Measurements from ENCODE around the gene CIB4.
A peak's percentile ranks its signal among the peaks of the same experiment; 100 is the strongest.

Gene CIB4

DNA sequence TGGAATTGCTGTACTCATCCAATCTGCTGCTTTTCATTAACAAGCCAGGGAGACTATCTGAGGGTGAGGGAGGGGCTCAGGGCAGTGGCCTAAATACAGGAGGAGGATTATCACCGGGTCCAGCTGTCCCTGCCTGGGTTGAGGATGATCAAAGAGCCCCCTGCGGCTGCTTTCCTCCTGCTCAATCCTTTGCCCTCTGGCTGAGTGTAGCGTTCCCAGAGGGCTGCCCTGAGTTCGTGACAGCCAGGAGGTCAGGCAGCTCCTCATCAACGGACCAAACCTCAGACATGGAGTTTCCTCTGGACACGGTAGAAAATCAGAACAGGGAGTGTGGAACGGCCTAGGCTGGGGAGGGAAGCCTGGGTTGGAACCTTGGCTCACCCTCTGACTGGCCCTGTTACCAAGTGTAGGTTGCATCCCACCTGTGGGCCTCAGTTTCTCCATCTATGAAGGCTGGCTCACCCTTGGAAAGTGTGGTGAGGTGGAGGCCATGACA lies 23.5 kb downstream of the CIB4 start:
- Histone ChIP-seq H3K4me1 (ENCODE audit: control insufficient read depth in 5 of 5, insufficient read depth in 5 of 5, low read length in 5 of 5) (peaks cover 0 to 32% (median 24%) of the 10 kb centered on the region in 5 donors), H3K36me3 (ENCODE audit: control insufficient read depth in 5 of 5, insufficient read depth in 5 of 5, low read length in 5 of 5) (no peaks in the 10 kb centered on the region), H3K9me3 (ENCODE audit: control insufficient read depth in 5 of 5, low read length in 5 of 5) (peaks cover 0 to 3% (median 0%) of the 10 kb centered on the region in 5 donors), H3K9ac (ENCODE audit: low read length in 5 of 5) (no peak overlapping the region), H3K27ac (ENCODE audit: low read depth, low read length) (no peak overlapping the region), H3K27me3 (ENCODE audit: control insufficient read depth in 5 of 5, insufficient read depth in 4 of 5, low read length in 5 of 5) (peaks cover 0 to 28% (median 26%) of the 10 kb centered on the region in 5 donors), H3K4me3 (ENCODE audit: low read depth in 1 of 5, low read length in 5 of 5) (no peak overlapping the region)

GRCh38 chr2:26616706-26617587 lies 24.2 kb downstream of the CIB4 start:
- Histone ChIP-seq H3K4me3 (ENCODE audit: low read depth in 1 of 5, low read length in 5 of 5) (no peak overlapping the region), H3K9ac (ENCODE audit: low read length in 5 of 5) (no peak overlapping the region), H3K4me1 (ENCODE audit: control insufficient read depth in 5 of 5, insufficient read depth in 5 of 5, low read length in 5 of 5) (peaks cover 0 to 39% (median 26%) of the 10 kb centered on the region in 5 donors), H3K27ac (ENCODE audit: low read depth, low read length) (no peak overlapping the region), H3K27me3 (ENCODE audit: control insufficient read depth in 5 of 5, insufficient read depth in 4 of 5, low read length in 5 of 5) (peaks cover 0 to 28% (median 26%) of the 10 kb centered on the region in 5 donors), H3K9me3 (ENCODE audit: control insufficient read depth in 5 of 5, low read length in 5 of 5) (peaks cover 0 to 3% (median 0%) of the 10 kb centered on the region in 5 donors), H3K36me3 (ENCODE audit: control insufficient read depth in 5 of 5, insufficient read depth in 5 of 5, low read length in 5 of 5) (no peaks in the 10 kb centered on the region)

DNA sequence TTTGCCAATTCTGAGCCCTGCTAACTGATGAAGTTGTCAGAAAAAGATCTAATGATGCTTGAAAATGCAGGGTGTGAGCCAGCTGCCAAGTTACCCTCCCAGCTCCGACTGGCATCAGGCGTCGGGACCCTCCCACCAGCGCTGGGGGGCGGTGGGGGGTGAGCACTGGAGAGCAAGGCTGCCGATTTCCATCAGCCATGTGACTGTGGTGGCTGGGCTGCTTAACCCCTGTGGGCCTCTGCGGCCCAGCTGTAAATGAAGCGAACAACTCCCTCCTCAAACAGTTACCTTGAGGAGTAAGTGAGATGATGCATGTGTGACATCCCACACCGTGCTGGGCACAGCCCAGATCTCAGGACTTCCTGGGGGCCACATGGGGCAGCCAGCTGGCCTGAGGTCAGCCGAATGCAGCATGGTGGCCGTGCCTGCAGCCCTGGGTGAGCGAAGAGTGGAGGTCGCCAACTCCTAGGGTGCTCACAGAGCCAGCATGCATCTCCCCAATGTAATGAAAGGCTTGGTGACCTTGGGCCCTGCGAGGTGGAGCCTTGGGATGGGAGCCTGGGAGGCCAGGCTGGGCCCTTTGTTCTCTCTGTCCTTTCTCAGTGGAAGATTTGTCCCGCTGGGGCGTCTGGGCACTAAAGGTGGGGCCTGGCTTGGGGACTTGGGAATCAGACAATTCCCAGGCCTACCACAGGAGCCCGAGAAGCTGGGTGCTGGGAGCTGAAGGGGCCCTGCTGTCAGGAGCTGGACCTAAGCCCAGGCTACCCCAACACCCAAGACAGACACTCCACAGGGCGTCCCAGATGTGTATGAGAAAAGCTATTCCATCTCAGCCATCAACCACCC lies 25.1 kb downstream of the CIB4 start:
- Histone ChIP-seq H3K27me3 (ENCODE audit: control insufficient read depth in 5 of 5, insufficient read depth in 4 of 5, low read length in 5 of 5) (peaks cover 0 to 28% (median 26%) of the 10 kb centered on the region in 5 donors), H3K36me3 (ENCODE audit: control insufficient read depth in 5 of 5, insufficient read depth in 5 of 5, low read length in 5 of 5) (no peaks in the 10 kb centered on the region)

DNA sequence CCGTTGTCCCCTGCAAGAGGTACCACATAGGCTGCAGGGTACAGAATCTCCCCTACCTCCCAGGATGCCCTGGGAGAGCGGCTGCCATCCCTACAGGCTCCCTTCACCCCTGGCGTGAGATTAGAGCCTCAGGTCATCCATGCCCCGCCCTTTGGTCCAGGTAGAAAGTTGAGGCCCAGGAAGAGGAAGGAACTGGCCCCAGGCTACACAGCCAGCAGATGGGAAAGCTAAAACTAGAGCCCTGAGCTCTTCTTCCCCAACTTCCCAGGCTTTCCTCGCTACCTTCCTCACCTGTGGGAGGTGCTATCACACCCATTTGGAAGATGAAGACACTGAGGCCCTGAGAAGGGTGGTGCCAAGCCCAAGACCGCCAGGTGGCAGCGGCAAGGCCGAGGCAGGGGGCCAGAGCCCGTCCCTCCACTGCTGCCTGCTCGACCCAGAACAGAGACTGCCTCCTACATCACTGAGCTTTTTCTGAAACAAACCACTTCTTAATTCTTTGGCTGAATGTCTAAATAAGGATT lies 25.8 kb downstream of the CIB4 start:
- no peak overlapping the region for H3K27ac ChIP-seq (ENCODE audit: low read depth, low read length)

More for the DNA sequence above, 25.1 kb downstream of the CIB4 start:
- H3K9ac ChIP-seq (ENCODE audit: low read length in 5 of 5) = no peak overlapping the region
- no peak overlapping the region for H3K27ac ChIP-seq (ENCODE audit: low read depth, low read length)
- no peak overlapping the region for H3K4me3 ChIP-seq (ENCODE audit: low read depth in 1 of 5, low read length in 5 of 5)
- no peaks in the 10 kb centered on the region for H3K9me3 ChIP-seq (ENCODE audit: control insufficient read depth in 5 of 5, low read length in 5 of 5)
- peaks cover 0 to 40% (median 26%) of the 10 kb centered on the region in 5 donors for H3K4me1 ChIP-seq (ENCODE audit: control insufficient read depth in 5 of 5, insufficient read depth in 5 of 5, low read length in 5 of 5)

DNA sequence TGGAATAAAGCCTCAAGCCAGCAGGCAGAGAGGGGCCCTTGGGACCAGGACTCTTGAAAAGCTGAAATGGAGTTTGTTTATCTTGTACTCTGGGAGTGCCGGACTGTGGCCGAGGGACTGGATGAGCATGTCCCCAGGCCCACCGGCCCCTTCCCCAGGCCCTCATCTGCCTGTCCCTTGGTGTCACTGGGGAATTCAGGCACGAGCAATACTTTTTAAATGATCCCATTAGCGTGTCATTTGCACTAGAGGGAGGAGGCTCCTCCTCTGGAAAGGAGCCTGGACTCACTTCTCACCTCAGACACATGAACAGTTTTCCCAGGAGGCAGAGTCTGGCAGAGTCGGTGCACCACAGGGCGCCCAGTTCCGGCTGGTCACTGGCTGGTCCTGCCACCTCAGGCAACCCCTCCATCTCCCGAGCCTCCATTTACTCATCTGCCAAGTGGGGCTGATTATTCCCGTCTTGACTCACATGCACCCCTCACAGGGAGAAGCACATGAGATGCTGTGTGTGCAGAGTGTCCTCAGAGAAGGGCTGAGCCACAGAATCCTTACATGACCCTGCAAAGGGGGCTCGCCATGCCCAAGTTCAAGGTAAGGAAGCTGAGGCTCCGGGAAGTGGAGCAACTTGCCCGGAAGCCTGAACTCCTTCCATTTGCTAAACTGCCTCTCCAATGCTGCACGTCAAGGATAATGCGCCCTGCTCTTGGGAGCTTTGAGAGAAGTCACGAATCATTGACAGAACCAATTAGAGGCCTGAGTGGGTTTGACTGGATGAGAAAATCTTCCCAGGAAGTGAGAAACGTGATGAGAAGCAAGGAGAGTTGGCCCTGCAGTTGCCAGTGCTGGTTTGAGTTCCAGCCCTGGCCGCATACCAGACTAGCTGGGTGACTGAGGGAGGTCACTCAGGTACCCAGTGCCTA lies 26.7 kb downstream of the CIB4 start:
- H3K27ac ChIP-seq (ENCODE audit: low read depth, low read length) = no peak overlapping the region

More for the DNA sequence above, 25.8 kb downstream of the CIB4 start:
- Histone ChIP-seq H3K9me3 (ENCODE audit: control insufficient read depth in 5 of 5, low read length in 5 of 5) (no peaks in the 10 kb centered on the region), H3K36me3 (ENCODE audit: control insufficient read depth in 5 of 5, insufficient read depth in 5 of 5, low read length in 5 of 5) (no peaks in the 10 kb centered on the region), H3K4me3 (ENCODE audit: low read depth in 1 of 5, low read length in 5 of 5) (no peak overlapping the region), H3K27me3 (ENCODE audit: control insufficient read depth in 5 of 5, insufficient read depth in 4 of 5, low read length in 5 of 5) (peaks cover 0 to 28% (median 26%) of the 10 kb centered on the region in 5 donors), H3K9ac (ENCODE audit: low read length in 5 of 5) (no peak overlapping the region), H3K4me1 (ENCODE audit: control insufficient read depth in 5 of 5, insufficient read depth in 5 of 5, low read length in 5 of 5) (peaks cover 0 to 40% (median 26%) of the 10 kb centered on the region in 5 donors)

GRCh38 chr2:26613241-26614215 lies 27.6 kb downstream of the CIB4 start:
- H3K4me3 ChIP-seq (ENCODE audit: low read depth in 1 of 5, low read length in 5 of 5) = no peak overlapping the region
- no peak overlapping the region for H3K27ac ChIP-seq (ENCODE audit: low read depth, low read length)
- peaks cover 0 to 24% (median 16%) of the 10 kb centered on the region in 5 donors for H3K27me3 ChIP-seq (ENCODE audit: control insufficient read depth in 5 of 5, insufficient read depth in 4 of 5, low read length in 5 of 5)
- no peaks in the 10 kb centered on the region for H3K9me3 ChIP-seq (ENCODE audit: control insufficient read depth in 5 of 5, low read length in 5 of 5)
- peak overlapping the region in 1 of 5 donors; percentile 26 for H3K9ac ChIP-seq (ENCODE audit: low read length in 5 of 5)
- H3K36me3 ChIP-seq (ENCODE audit: control insufficient read depth in 5 of 5, insufficient read depth in 5 of 5, low read length in 5 of 5) = no peaks in the 10 kb centered on the region
- peaks cover 2 to 33% (median 26%) of the 10 kb centered on the region in 5 donors for H3K4me1 ChIP-seq (ENCODE audit: control insufficient read depth in 5 of 5, insufficient read depth in 5 of 5, low read length in 5 of 5)

More for the DNA sequence above, 26.7 kb downstream of the CIB4 start:
- H3K9me3 ChIP-seq (ENCODE audit: control insufficient read depth in 5 of 5, low read length in 5 of 5) = no peaks in the 10 kb centered on the region
- peaks cover 2 to 38% (median 26%) of the 10 kb centered on the region in 5 donors for H3K4me1 ChIP-seq (ENCODE audit: control insufficient read depth in 5 of 5, insufficient read depth in 5 of 5, low read length in 5 of 5)
- no peak overlapping the region for H3K4me3 ChIP-seq (ENCODE audit: low read depth in 1 of 5, low read length in 5 of 5)
- H3K9ac ChIP-seq (ENCODE audit: low read length in 5 of 5) = no peak overlapping the region
- no peaks in the 10 kb centered on the region for H3K36me3 ChIP-seq (ENCODE audit: control insufficient read depth in 5 of 5, insufficient read depth in 5 of 5, low read length in 5 of 5)
- peaks cover 0 to 30% (median 24%) of the 10 kb centered on the region in 5 donors for H3K27me3 ChIP-seq (ENCODE audit: control insufficient read depth in 5 of 5, insufficient read depth in 4 of 5, low read length in 5 of 5)

DNA sequence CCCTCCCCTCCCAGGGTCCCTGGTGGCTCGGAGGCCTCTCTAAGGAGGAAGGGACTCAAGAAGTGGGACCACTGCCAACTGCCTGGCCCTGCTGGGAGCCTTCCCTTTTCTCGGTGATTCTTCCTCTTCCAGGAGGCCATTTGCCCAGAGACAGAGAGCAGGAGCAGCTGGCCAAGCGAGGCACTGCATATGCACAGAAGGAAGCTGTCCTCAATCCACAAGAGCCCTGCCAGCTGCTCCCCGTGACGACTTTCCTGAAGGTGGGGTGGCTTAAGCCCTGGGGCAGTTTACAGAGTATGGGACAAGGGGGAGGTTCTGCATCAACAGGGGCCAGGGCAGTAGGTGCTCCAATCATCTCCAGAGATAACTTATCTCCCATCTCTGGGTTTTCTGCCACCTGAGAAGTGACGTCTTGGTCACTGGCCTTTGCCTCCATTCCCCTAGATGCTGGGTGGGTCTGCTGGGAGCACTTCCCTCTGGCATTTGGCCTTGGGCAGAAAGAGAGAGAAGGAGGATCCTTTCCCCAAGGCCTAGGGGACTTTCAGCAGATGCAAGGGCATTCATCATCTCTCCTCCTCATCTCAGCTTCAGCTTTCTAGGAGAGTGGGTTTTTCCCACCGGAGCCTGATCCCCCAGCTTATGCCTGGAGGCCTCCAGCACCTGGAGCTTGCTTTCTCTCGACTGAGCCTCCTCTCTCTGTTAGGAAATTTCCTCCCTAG lies 28.5 kb downstream of the CIB4 start:
- Histone ChIP-seq H3K27ac (ENCODE audit: low read depth, low read length) (no peak overlapping the region), H3K9ac (ENCODE audit: low read length in 5 of 5) (peak overlapping the region in 1 of 5 donors; percentile 26)

GRCh38 chr2:26612034-26612433 lies 29.1 kb downstream of the CIB4 start:
- Histone ChIP-seq H3K36me3 (ENCODE audit: control insufficient read depth in 5 of 5, insufficient read depth in 5 of 5, low read length in 5 of 5) (no peaks in the 10 kb centered on the region), H3K27ac (ENCODE audit: low read depth, low read length) (no peak overlapping the region), H3K4me1 (ENCODE audit: control insufficient read depth in 5 of 5, insufficient read depth in 5 of 5, low read length in 5 of 5) (peaks cover 2 to 33% (median 26%) of the 10 kb centered on the region in 5 donors), H3K9ac (ENCODE audit: low read length in 5 of 5) (no peak overlapping the region), H3K9me3 (ENCODE audit: control insufficient read depth in 5 of 5, low read length in 5 of 5) (no peaks in the 10 kb centered on the region), H3K4me3 (ENCODE audit: low read depth in 1 of 5, low read length in 5 of 5) (no peak overlapping the region), H3K27me3 (ENCODE audit: control insufficient read depth in 5 of 5, insufficient read depth in 4 of 5, low read length in 5 of 5) (peaks cover 0 to 20% (median 7%) of the 10 kb centered on the region in 5 donors)

More for the DNA sequence above, 28.5 kb downstream of the CIB4 start:
- H3K36me3 ChIP-seq (ENCODE audit: control insufficient read depth in 5 of 5, insufficient read depth in 5 of 5, low read length in 5 of 5) = no peaks in the 10 kb centered on the region
- H3K9me3 ChIP-seq (ENCODE audit: control insufficient read depth in 5 of 5, low read length in 5 of 5) = no peaks in the 10 kb centered on the region
- peaks cover 0 to 20% (median 13%) of the 10 kb centered on the region in 5 donors for H3K27me3 ChIP-seq (ENCODE audit: control insufficient read depth in 5 of 5, insufficient read depth in 4 of 5, low read length in 5 of 5)
- H3K4me1 ChIP-seq (ENCODE audit: control insufficient read depth in 5 of 5, insufficient read depth in 5 of 5, low read length in 5 of 5) = peaks cover 2 to 33% (median 26%) of the 10 kb centered on the region in 5 donors
- H3K4me3 ChIP-seq (ENCODE audit: low read depth in 1 of 5, low read length in 5 of 5) = no peak overlapping the region
